ENCODE results near the gene MASP1. TPM values are rescaled to one million over a fixed set of nuclear protein-coding genes. Genes with fewer than 3 reads are reported as not detected.

The MASP1 gene
- total RNA-seq, 1 donor from 2014 or later: not detected

GRCh38 chr3:187293516-187294430 is 2.2 kb upstream of the MASP1 start:
- H3K27me3 ChIP-seq (ENCODE audit: control insufficient read depth, insufficient read depth, low read length): peaks cover 2% of the 10 kb centered on the region
- H3K4me3 ChIP-seq (ENCODE audit: low read depth, low read length): no peak overlapping the region
- no peak for DNase-seq (ENCODE audit: low read depth)

GRCh38 chr3:187292631-187293515 is 1.3 kb upstream of the MASP1 start:
- Histone ChIP-seq H3K36me3 (ENCODE audit: control insufficient read depth, insufficient read depth, low read length) (no peaks in the 10 kb centered on the region), H3K27me3 (ENCODE audit: control insufficient read depth, insufficient read depth, low read length) (peaks cover 4% of the 10 kb centered on the region), H3K4me3 (ENCODE audit: low read depth, low read length) (no peak overlapping the region)
- TF ChIP-seq CTCF (IDR thresholded peaks at IDR 0.05; ENCODE audit: insufficient read depth, low read length, poor library complexity, severe bottlenecking): no peak
- DNase-seq (ENCODE audit: low read depth): no peak

More at GRCh38 chr3:187293516-187294430, 2.2 kb upstream of the MASP1 start:
- no peaks in the 10 kb centered on the region for H3K36me3 ChIP-seq (ENCODE audit: control insufficient read depth, insufficient read depth, low read length)
- no peak for TF ChIP-seq CTCF (IDR thresholded peaks at IDR 0.05; ENCODE audit: insufficient read depth, low read length, poor library complexity, severe bottlenecking)

GRCh38 chr3:187292181-187292580 is 644 bp upstream of the MASP1 start:
- no peaks in the 10 kb centered on the region for H3K36me3 ChIP-seq (ENCODE audit: control insufficient read depth, insufficient read depth, low read length)
- TF ChIP-seq CTCF (IDR thresholded peaks at IDR 0.05; ENCODE audit: insufficient read depth, low read length, poor library complexity, severe bottlenecking): no peak
- peaks cover 4% of the 10 kb centered on the region for H3K27me3 ChIP-seq (ENCODE audit: control insufficient read depth, insufficient read depth, low read length)
- no peak overlapping the region for H3K4me3 ChIP-seq (ENCODE audit: low read depth, low read length)
- DNase-seq (ENCODE audit: low read depth): no peak

- DNase-seq (ENCODE audit: low read depth): no peak
- peaks cover 4% of the 10 kb centered on the region for H3K27me3 ChIP-seq (ENCODE audit: control insufficient read depth, insufficient read depth, low read length)
- no peaks in the 10 kb centered on the region for H3K36me3 ChIP-seq (ENCODE audit: control insufficient read depth, insufficient read depth, low read length)
- no peak overlapping the region for H3K4me3 ChIP-seq (ENCODE audit: low read depth, low read length)
- TF ChIP-seq CTCF (IDR thresholded peaks at IDR 0.05; ENCODE audit: insufficient read depth, low read length, poor library complexity, severe bottlenecking): no peak
Observed at GRCh38 chr3:187291001-187291511, 481 bp downstream of the MASP1 start.

- Histone ChIP-seq H3K4me3 (ENCODE audit: low read depth, low read length) (no peak overlapping the region), H3K36me3 (ENCODE audit: control insufficient read depth, insufficient read depth, low read length) (no peaks in the 10 kb centered on the region), H3K27me3 (ENCODE audit: control insufficient read depth, insufficient read depth, low read length) (peaks cover 4% of the 10 kb centered on the region)
- no peak for TF ChIP-seq CTCF (IDR thresholded peaks at IDR 0.05; ENCODE audit: insufficient read depth, low read length, poor library complexity, severe bottlenecking)
- DNase-seq (ENCODE audit: low read depth): no peak
Observed at GRCh38 chr3:187290503-187290902, 1.0 kb downstream of the MASP1 start.
